Activated T-cell treated with anti-CD3 and anti-CD28 coated beads for 1 hour (primary cell): ENCODE measurements around the gene SUGP2.

ENCODE experiments used
- DNase-seq: peaks from one replicate; pipeline ENCODE4 v3.0.0-alpha.2; 2020; ENCODE audit warnings: low read depth

Gene SUGP2

DNA sequence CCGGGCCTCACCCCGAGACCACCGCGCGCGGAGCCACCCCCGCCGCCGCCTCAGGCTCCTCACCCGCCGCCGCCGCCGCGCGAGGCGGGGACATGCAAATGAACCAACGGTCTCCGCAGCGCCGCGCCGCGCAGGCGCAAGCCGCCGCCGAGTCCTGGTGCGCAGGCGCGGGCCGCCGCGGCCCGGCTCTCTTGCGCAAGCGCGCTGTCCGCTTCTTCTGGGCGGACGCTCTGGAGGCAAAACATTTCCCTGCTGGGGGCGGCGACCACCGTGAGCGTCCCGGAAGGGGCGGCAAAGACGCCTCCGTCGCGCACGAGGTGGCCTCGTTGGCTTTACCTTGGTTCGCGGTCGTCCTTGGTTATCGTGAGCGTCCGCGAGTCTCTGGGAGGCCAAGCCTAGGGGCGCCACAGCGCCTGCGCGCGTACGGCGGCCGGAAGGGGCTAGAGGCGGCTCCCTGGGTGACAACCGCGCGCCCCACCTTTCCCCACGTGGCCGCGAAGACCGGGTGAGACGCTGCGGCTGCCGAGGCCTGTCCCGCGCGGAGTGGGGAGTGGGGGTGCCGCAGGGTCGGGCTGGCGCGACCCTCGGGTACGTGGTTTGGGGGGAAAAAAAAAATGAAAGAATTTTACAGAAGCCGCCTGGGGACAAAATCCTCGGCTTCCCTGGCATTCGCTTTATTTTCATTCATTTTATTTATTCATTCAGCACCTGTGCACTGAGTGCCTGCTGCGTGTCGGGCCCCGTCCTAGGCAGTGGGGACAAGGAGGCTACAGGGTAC is at the start of gene SUGP2, which contains the start of gene ARMC6:
TSS of gene SUGP2 (minus strand) at position 92 of the 778 bp plus-strand sequence. CDS start 2,446 bp downstream, outside the sequence.
TSS of gene ARMC6 (plus strand) at position 178 of the 778 bp plus-strand sequence. CDS start 607 bp downstream, outside the sequence.
- DNase-seq = peak; percentile 83

- no peak for DNase-seq
Measured at GRCh38 chr19:19081642-19082151, 48.4 kb upstream of the SUGP2 start.

DNA sequence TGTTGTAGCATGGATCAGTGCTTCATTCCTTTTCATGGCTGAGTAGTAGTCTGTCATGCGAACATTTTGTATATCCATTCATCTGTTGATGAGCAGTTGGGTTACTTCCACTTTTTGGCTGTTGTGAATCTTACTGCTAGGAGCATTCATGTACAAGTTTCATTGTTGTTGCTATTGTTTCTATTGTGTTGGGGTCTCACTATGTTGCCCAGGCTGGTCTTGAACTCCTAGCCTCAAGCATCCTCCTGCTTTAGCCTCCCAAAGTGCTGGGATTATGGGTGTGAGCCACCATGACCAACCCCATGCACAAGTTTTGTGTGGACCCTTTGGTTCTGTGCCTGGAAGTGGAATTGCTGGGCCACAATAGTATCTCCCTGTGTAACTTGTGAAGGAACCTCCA is 46.3 kb upstream of the SUGP2 start:
- no peak for DNase-seq

DNA sequence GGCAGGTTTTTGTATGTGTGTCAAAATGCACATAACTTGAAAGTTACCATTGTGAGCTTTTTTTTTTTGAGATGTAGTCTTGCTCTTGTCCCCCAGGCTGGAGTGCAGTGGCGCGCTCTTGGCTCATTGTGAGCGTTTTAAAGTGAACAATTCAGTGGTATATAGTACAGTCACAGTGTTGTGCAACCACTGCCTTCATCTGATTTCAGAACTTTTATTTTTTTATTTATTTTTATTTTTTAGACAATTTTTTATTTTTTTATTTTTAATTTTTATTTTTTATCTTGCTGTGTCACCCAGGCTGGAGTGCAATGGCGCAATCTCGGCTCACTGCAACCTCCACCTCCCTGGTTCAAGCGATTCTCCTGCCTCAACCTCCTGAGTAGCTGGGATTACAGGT is 45.5 kb upstream of the SUGP2 start:
- DNase-seq = no peak

DNA sequence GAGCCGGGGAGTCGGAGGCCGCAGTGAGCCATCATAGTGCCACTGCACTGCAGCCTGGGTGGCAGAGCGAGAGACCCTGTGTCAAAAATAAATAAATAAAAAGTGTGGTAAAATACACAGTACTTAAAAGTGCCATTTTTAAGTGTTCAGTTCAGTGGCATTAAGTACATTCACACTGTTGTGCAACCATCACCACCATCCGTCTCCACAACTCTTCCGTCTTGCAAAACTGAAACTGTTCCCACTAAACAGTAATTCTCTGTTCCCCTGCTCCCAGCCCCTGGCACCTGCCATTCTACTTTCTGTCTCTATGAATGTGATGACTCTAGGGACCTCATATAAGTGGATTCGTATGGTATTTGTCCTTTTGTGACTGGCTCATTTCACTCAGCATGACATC is 43.8 kb upstream of the SUGP2 start:
- DNase-seq = no peak

GRCh38 chr19:19076476-19076875 is 43.2 kb upstream of the SUGP2 start:
- no peak for DNase-seq

DNA sequence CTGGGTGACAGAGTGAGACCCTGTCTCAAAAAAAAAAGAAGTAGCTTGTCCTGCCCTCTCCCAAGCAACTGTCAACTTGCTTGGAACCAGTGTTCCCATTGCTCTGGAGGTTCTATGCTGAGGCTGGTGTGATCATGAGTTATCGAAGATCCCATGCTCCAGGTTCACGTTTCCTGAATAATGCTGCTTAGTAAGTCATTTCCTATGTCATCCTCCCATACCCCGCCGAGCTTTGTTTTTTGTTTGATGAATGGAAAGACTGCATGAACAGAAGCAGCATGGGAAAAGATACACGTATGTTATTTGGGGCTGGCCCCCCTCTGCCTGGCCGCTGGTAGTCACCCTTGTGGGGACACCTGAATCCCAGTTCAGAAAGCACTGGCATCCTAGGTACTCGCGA is 41.8 kb upstream of the SUGP2 start:
- DNase-seq = no peak

GRCh38 chr19:19074196-19074882 is 41.0 kb upstream of the SUGP2 start:
- DNase-seq = no peak

- no peak for DNase-seq
Measured at GRCh38 chr19:19071897-19072296, 38.6 kb upstream of the SUGP2 start.

DNA sequence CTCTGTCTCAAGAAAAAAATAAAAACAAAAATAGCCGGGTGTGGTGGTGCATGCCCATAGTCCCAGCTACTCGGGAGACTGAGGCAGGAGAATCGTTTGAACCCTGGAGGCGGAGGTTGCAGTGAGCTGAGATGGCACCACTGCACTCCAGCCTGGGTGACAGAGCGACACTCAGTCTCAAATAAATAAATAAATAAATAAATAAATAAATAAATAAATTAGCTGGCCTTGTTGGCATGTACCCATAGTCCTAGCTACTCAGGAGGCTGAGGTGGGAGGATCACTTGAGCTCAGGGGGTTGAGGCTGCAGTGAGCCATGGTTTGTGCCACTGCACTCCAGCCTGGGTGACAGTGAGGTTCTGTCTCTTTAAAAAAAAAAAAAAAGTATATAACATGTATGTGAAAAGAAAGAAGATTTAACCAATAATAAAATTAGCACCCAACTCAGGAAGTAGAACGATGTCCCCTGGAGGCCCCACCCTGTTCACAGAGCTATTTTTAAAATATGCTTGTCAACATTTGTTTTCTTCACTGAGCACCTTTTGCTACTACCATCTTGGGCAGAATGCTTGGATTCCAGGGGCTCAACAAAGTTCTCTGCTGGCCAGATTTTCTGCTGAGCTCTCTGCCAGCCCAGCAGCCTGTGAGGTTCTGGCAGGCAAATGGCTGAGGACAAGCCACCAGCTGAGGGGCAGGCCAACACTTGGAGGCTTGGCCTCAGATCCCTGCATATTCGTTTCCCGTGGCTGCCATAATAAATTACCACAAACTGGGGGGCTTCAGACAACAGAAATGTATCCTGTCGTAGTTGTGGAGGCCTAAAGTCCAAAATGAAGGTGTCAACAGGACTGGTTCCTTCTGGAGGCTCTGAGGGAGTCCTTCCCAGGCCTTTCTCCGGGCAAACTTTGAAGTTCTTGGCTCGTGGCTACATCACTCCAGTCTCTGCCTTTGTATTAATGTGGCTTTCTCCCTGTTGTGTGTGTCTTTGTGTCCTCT is 35.6 kb upstream of the SUGP2 start:
- no peak for DNase-seq

DNA sequence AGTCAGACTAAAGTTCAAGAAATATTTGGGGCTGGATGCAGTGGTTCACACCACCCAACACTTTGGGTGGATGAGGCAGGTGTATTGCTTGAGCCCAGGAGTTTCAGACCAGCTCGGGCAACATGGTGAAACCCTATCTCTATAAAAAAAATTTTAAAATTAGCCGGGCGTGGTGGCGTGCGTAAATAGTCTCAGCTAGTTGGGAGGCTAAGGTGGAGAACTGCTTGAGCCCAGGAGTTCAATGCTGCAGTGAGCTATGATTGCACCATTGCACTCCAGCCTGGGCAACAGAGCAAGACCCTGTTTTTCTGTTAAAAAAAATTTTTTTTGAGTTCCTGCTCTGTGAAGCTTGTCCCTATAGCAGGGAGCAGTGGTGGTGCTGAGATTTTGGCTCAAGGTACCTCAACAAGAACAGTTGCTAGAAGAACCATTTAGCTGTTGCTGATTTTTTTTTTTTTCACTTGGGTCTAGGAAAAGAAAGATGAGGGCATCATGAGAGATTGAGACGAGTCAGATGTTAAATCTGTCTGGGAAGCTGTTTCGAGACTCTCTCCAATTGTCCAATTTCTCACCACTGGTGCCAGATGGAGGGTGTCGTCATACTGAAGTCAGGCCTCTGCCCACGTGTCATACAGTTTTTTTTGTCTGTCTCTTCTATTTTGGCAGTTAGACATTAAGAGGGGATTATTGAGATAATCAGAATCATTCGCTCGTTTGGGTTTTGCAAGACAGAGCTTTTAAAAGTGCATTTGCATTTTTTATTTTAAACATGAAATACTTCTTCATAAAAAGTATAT is 34.2 kb upstream of the SUGP2 start:
- DNase-seq = no peak

- no peak for DNase-seq
Measured at GRCh38 chr19:19064811-19065745, 31.8 kb upstream of the SUGP2 start.

- DNase-seq = no peak
Measured at GRCh38 chr19:19064098-19064722, 30.9 kb upstream of the SUGP2 start.

- peak; percentile 94 for DNase-seq
Measured at GRCh38 chr19:19063183-19064097, 30.1 kb upstream of the SUGP2 start, which contains the start of gene SLC25A42. Gene SLC25A42, plus strand, starts transcription at chr19:19063994. Its CDS starts 32,131 bp downstream, at chr19:19096125.

DNA sequence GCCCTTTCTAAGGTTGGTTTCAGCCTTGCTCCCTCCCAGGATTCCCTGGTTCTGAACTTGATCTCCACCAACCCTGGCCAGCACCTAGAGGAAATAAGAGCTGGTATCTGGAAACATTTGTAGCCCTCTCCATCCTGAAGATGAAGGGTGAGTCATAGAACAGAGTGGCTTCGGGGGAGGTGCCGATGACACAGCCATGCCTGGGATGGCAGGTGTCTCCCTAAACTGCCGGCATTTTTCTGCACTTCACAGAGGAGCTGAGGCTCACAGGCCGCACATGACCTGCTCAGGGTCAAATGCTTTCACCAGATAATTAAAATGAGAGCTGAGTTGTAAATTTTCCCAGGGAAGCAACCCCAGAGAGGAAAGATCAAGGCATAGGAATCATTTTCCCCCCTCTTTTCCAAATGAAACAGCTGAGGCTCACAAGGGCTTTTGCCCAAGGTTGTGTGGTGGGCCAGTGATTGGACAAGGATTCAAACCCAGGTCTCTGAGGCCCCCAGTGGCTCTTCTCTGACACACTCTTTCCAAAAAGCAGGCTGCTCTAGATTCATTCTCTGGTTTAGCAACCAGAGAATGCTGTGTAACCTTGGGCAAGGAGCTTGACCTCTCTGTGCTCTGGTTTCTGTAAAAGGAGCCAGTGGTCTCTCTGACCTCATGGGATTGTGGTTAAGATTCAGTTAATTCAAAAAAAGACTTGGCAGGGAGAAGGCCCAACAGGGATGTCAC is 29.3 kb upstream of the SUGP2 start:
- DNase-seq = no peak

- DNase-seq = no peak
Measured at GRCh38 chr19:19061506-19061905, 28.2 kb upstream of the SUGP2 start.

DNA sequence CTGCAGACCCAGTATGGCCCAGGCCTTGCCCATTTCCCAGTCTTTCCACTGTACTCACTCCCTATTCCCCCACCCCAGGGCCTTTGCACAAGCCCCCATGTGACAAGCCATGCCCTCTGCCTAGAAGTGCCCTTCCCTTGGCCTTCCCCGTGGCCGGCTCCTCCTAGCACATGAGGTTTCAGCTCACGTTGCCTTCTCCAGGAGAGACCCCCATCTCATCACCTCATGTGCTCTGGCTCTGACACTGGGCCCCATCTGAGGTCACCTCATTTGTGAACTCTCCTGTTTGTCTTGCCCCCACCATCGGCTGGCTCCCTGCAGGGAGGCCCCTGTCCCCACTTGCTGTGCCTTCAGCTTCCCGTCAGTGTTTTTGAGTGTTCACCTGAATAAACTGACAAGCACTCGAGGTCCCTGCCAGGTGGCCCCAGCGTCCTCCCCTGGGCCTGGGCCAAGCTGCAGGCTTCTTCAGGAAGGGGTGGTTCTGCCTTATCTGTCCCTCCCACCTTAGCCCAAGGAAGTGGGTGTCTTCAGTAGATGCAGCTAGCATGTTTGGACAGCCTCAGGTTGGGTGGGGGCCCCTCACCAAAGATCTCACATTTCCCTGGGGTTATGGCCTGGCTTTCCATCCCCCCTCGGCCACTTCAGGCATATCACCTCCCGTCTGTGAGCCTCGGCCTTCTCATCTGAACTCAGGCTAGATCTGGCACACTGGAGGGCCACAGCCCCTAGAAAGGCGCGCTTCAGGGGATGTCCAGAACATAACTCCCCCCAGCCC is 26.7 kb upstream of the SUGP2 start:
- DNase-seq = no peak
